CD8-positive, alpha-beta memory T cell (primary cell): ENCODE measurements around the gene ATP6V1G1. TPM values are rescaled to one million over a fixed set of nuclear protein-coding genes. Genes with fewer than 3 reads are reported as not detected.

Experiments
- CTCF ChIA-PET: fragments of 350-600 bp; sonication (Branson Sonifier 250); formaldehyde crosslinking; loops from one replicate; lab custom pipeline; 2021; ENCODE audit warnings: antibody characterized with exemption; lab: Charles Lee
- POLR2A ChIA-PET: fragments of 350-600 bp; sonication (Branson Sonifier 250); formaldehyde crosslinking; loops from one replicate; lab custom pipeline; 2021; ENCODE audit warnings: antibody characterized with exemption; lab: Charles Lee
- DNase-seq, 5 donors: peaks; one replicate each; pipeline versions ENCODE4 v3.0.0 to v3.0.0-alpha.2; 2020 to 2022; ENCODE audit warnings: mixed read lengths in 1 of 5
- H3K27ac ChIP-seq: one replicate; pipeline ENCODE4 v1.7.0; 2013; ENCODE audit warnings: low read depth, mild to moderate bottlenecking, low read length, moderate library complexity
- H3K27me3 ChIP-seq: 2 replicates; pipeline ENCODE4 v1.7.0; 2013; ENCODE audit warnings: low read length, mild to moderate bottlenecking; ENCODE audit not compliant: insufficient read depth, poor library complexity, severe bottlenecking
- H3K36me3 ChIP-seq: 2 replicates; pipeline ENCODE4 v1.7.0; 2013; ENCODE audit warnings: mild to moderate bottlenecking, low read length, moderate library complexity; ENCODE audit not compliant: insufficient read depth
- H3K4me1 ChIP-seq: 2 replicates; pipeline ENCODE4 v1.7.0; 2013; ENCODE audit warnings: mild to moderate bottlenecking, low read length, moderate library complexity; ENCODE audit not compliant: insufficient read depth
- H3K4me3 ChIP-seq: 2 replicates; pipeline ENCODE4 v1.7.0; 2013; ENCODE audit warnings: mild to moderate bottlenecking, low read length
- H3K9me3 ChIP-seq: 2 replicates; pipeline ENCODE4 v1.7.0; 2013; ENCODE audit warnings: mild to moderate bottlenecking, low read length
- H3K27ac Mint-ChIP-seq, 8 donors: one replicate each; pipeline ENCODE4 v1.8.0; 2020 to 2021; ENCODE audit warnings: mixed read lengths in 8 of 8, mild to moderate bottlenecking in 6 of 8, inconsistent platforms in 3 of 8, moderate library complexity in 3 of 8
- H3K27me3 Mint-ChIP-seq, 2 donors: one replicate each; pipeline ENCODE4 v1.8.0; 2020 to 2021; ENCODE audit warnings: mixed read lengths in 2 of 2, mild to moderate bottlenecking in 1 of 2, moderate library complexity in 1 of 2
- H3K36me3 Mint-ChIP-seq, 3 donors: one replicate each; pipeline ENCODE4 v1.8.0; 2020 to 2021; ENCODE audit warnings: mixed read lengths in 3 of 3, inconsistent platforms in 1 of 3, mild to moderate bottlenecking in 1 of 3
- H3K4me1 Mint-ChIP-seq, 3 donors: one replicate each; pipeline ENCODE4 v1.8.0; 2020 to 2021; ENCODE audit warnings: mixed read lengths in 3 of 3, inconsistent platforms in 1 of 3, mild to moderate bottlenecking in 1 of 3
- H3K4me3 Mint-ChIP-seq, 7 donors: one replicate each; pipeline ENCODE4 v1.8.0; 2020 to 2021; ENCODE audit warnings: mixed read lengths in 7 of 7, mild to moderate bottlenecking in 6 of 7, moderate library complexity in 4 of 7, inconsistent platforms in 2 of 7
- H3K9me3 Mint-ChIP-seq, 5 donors: one replicate each; pipeline ENCODE4 v1.8.0; 2020 to 2022; ENCODE audit warnings: mixed read lengths in 5 of 5, mild to moderate bottlenecking in 3 of 5, moderate library complexity in 2 of 5, inconsistent platforms in 1 of 5
- polyA plus RNA-seq: library from polyadenylated mRNA; unstranded; fragments of 300-500 nt; fragmentation: Illumina TruSeq; gene quantifications from one replicate; pipeline ENCODE4 v1.2.3, GENCODE V29; 2021
- total RNA-seq, 2 experiments: library from RNA; stranded (reverse); gene quantifications; one replicate each; pipeline ENCODE4 v1.2.3, GENCODE V29; 2021

The ATP6V1G1 gene
- total and polyA plus RNA-seq, 3 experiments from 2014 or later: 48.2 to 278 (median 49.0) TPM

DNA sequence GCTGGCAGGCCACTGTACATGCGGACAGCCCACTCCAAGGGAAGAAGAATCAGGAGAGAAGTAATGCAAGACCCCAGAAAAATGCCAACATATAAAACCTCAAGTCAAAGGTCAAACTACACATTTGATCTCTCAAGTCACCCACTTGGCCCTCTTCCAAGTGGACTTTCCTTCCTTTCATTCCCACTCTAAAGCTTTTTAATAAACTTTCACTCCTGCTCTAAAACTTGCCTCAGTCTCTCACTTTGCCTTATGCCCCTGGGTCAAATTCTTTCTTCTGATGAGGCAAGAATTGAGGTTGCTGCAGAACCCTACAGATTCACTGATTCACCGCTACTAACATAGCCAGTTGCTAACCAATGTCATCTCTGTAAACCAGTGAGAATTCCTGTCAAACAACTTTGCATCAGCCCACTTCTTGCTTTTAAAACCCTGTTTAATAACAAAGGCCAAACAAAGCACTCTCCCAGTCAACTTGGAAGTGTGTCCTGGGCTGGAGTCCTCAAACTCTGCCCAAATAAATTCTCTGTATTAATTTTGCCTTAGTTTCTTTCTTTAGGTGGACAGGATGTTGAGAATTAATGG is 6.9 kb upstream of the ATP6V1G1 start:
- ChIA-PET POLR2A (no interaction called here), CTCF (interaction anchor here (1.5 kb wide), 1 partner anchor 12 kb away, joined by 5 read pairs; no protein-coding TSS in a partner anchor)
- H3K9me3 Mint-ChIP-seq: no peaks in the 10 kb centered on the region

GRCh38 chr9:114583371-114584155 is 4.0 kb upstream of the ATP6V1G1 start:
- POLR2A ChIA-PET: no interaction called here
- no peak overlapping the region for H3K27ac ChIP-seq

More for the DNA sequence above, 6.9 kb upstream of the ATP6V1G1 start:
- no peak overlapping the region for H3K27ac ChIP-seq
- no peak for DNase-seq
- no peaks in the 10 kb centered on the region for H3K9me3 ChIP-seq
- no peaks in the 10 kb centered on the region for H3K36me3 ChIP-seq
- no peak overlapping the region for H3K4me3 ChIP-seq
- Mint-ChIP-seq H3K36me3 (no peaks in the 10 kb centered on the region), H3K4me3 (no peak overlapping the region), H3K27ac (no peak overlapping the region), H3K27me3 (peaks cover 3 to 6% of the 10 kb centered on the region in 2 donors), H3K4me1 (no peaks in the 10 kb centered on the region)
- H3K27me3 ChIP-seq: no peaks in the 10 kb centered on the region
- no peaks in the 10 kb centered on the region for H3K4me1 ChIP-seq

DNA sequence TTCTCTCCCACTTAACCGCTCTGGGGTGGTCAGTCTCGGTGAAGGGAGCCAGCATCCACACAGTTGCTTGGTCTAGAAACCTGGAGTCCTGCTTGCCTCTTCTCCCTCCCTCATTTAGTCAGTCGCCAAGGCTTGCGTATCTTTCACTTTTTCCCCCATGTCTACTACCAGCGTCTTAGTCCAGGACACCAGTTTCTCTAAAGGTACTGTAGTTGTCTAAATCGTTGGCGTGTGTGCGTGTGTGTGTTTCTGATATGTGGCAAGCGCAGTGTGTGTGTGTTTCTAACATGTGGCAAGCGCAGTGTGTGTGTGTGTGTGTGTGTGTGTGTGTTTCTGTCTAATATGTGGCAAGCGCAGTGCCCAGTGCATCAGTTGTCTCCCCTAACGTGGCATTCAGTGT is 641 bp downstream of the ATP6V1G1 start:
- Mint-ChIP-seq H3K4me1 (peaks cover 57 to 61% (median 57%) of the 10 kb centered on the region in 3 donors), H3K27ac (peak overlapping the region; percentile 98 to 100 (median 99)), H3K36me3 (peaks cover 0 to 36% (median 6%) of the 10 kb centered on the region in 3 donors), H3K4me3 (peak overlapping the region; percentile 97 to 100 (median 99)), H3K9me3 (no peaks in the 10 kb centered on the region), H3K27me3 (peaks cover 0 to 6% of the 10 kb centered on the region in 2 donors)
- Histone ChIP-seq H3K27me3 (no peaks in the 10 kb centered on the region), H3K27ac (peak overlapping the region; percentile 91), H3K4me3 (peak overlapping the region; percentile 81), H3K36me3 (peaks cover 6% of the 10 kb centered on the region), H3K4me1 (peaks cover 43% of the 10 kb centered on the region), H3K9me3 (no peaks in the 10 kb centered on the region)
- ChIA-PET POLR2A (interaction anchor here (0.5 to 2.0 kb wide), 6 partner anchors 11 to 215 kb away, joined by 3 to 22 read pairs (median 6); partner anchors contain the start of genes AKNA and TMEM268), CTCF (interaction anchor here (1.0 to 1.4 kb wide), 4 partner anchors 11 to 65 kb away, joined by 3 to 11 read pairs (median 5); no protein-coding TSS in a partner anchor)
- no peak for DNase-seq

More at GRCh38 chr9:114583371-114584155, 4.0 kb upstream of the ATP6V1G1 start:
- Mint-ChIP-seq H3K4me1 (peaks cover 10 to 17% (median 17%) of the 10 kb centered on the region in 3 donors), H3K27ac (no peak overlapping the region), H3K36me3 (peaks cover 0 to 11% (median 3%) of the 10 kb centered on the region in 3 donors), H3K4me3 (no peak overlapping the region), H3K9me3 (no peaks in the 10 kb centered on the region), H3K27me3 (peaks cover 3 to 5% of the 10 kb centered on the region in 2 donors)
- Histone ChIP-seq H3K4me1 (peaks cover 7% of the 10 kb centered on the region), H3K4me3 (no peak overlapping the region), H3K27me3 (no peaks in the 10 kb centered on the region), H3K9me3 (no peaks in the 10 kb centered on the region), H3K36me3 (no peaks in the 10 kb centered on the region)
- CTCF ChIA-PET: interaction anchor here (1.3 kb wide), 1 partner anchor 8 kb away, joined by 4 read pairs; no protein-coding TSS in a partner anchor
- DNase-seq: no peak

GRCh38 chr9:114588651-114589526 is 1.3 kb downstream of the ATP6V1G1 start:
- Histone ChIP-seq H3K4me3 (peak overlapping the region; percentile 81), H3K27me3 (no peaks in the 10 kb centered on the region), H3K9me3 (no peaks in the 10 kb centered on the region), H3K36me3 (peaks cover 13% of the 10 kb centered on the region), H3K4me1 (peaks cover 49% of the 10 kb centered on the region), H3K27ac (peak overlapping the region; percentile 91)
- H3K36me3 Mint-ChIP-seq: peaks cover 0 to 43% (median 6%) of the 10 kb centered on the region in 3 donors
- peaks cover 61 to 68% (median 63%) of the 10 kb centered on the region in 3 donors for H3K4me1 Mint-ChIP-seq
- H3K4me3 Mint-ChIP-seq: peak overlapping the region; percentile 97 to 100 (median 99)
- CTCF ChIA-PET: interaction anchor here (1.1 to 1.2 kb wide), 3 partner anchors 15 to 65 kb away, joined by 4 to 5 read pairs (median 4); no protein-coding TSS in a partner anchor
- no peaks in the 10 kb centered on the region for H3K9me3 Mint-ChIP-seq
- POLR2A ChIA-PET: interaction anchor here (1.1 to 2.0 kb wide), 5 partner anchors 23 to 216 kb away, joined by 3 to 22 read pairs (median 8); partner anchors contain the start of genes AKNA and TMEM268
- DNase-seq: no peak
- peak overlapping the region; percentile 98 to 100 (median 99) for H3K27ac Mint-ChIP-seq
- H3K27me3 Mint-ChIP-seq: peaks cover 0 to 3% of the 10 kb centered on the region in 2 donors

- no peaks in the 10 kb centered on the region for H3K9me3 Mint-ChIP-seq
- H3K27me3 Mint-ChIP-seq: peaks cover 0 to 3% of the 10 kb centered on the region in 2 donors
- H3K9me3 ChIP-seq: no peaks in the 10 kb centered on the region
- peaks cover 0 to 57% (median 9%) of the 10 kb centered on the region in 3 donors for H3K36me3 Mint-ChIP-seq
- no peak overlapping the region for H3K4me3 ChIP-seq
- DNase-seq: no peak
- H3K27ac Mint-ChIP-seq: peak overlapping the region in 5 of 8 donors; percentile 75 to 85 (median 80)
- H3K4me3 Mint-ChIP-seq: peak overlapping the region; percentile 37 to 76 (median 57)
- ChIA-PET POLR2A (interaction anchor here (1.3 to 1.4 kb wide), 2 partner anchors 21 to 202 kb away, joined by 3 read pairs; partner anchors contain the start of gene TMEM268), CTCF (no interaction called here)
- H3K4me1 Mint-ChIP-seq: peaks cover 64 to 71% (median 66%) of the 10 kb centered on the region in 3 donors
- peaks cover 25% of the 10 kb centered on the region for H3K36me3 ChIP-seq
- no peaks in the 10 kb centered on the region for H3K27me3 ChIP-seq
- H3K27ac ChIP-seq: no peak overlapping the region
- peaks cover 54% of the 10 kb centered on the region for H3K4me1 ChIP-seq
Observed at GRCh38 chr9:114590328-114590727, 2.8 kb downstream of the ATP6V1G1 start.

- H3K27ac Mint-ChIP-seq: peak overlapping the region; percentile 78 to 97 (median 90)
- peak overlapping the region; percentile 66 to 85 (median 76) for H3K4me3 Mint-ChIP-seq
- Histone ChIP-seq H3K36me3 (peaks cover 30% of the 10 kb centered on the region), H3K27me3 (no peaks in the 10 kb centered on the region), H3K27ac (peak overlapping the region; percentile 9), H3K4me3 (peak overlapping the region; percentile 56), H3K9me3 (no peaks in the 10 kb centered on the region), H3K4me1 (peaks cover 58% of the 10 kb centered on the region)
- peaks cover 0 to 66% (median 14%) of the 10 kb centered on the region in 3 donors for H3K36me3 Mint-ChIP-seq
- POLR2A ChIA-PET: interaction anchor here (0.7 to 3.7 kb wide), 4 partner anchors 20 to 217 kb away, joined by 3 to 33 read pairs (median 10); partner anchors contain the start of gene TMEM268
- CTCF ChIA-PET: interaction anchor here (1.0 to 3.0 kb wide), 13 partner anchors 9 to 210 kb away, joined by 3 to 50 read pairs (median 6); partner anchors contain the start of genes TMEM268 and WHRN
- no peak for DNase-seq
- no peaks in the 10 kb centered on the region for H3K9me3 Mint-ChIP-seq
- H3K27me3 Mint-ChIP-seq: peaks cover 0 to 3% of the 10 kb centered on the region in 2 donors
- peaks cover 70 to 81% (median 74%) of the 10 kb centered on the region in 3 donors for H3K4me1 Mint-ChIP-seq
Observed at GRCh38 chr9:114591291-114591787, 3.8 kb downstream of the ATP6V1G1 start.
